Stimulated activated naive CD4-positive, alpha-beta T cell treated with Interleukin-2 at 50 U/mL for 16 hours (primary cell): ENCODE results near the gene KDM8.
"Not testable (repeated sequence)": the region's sequence is repeated elsewhere in the genome, so short reads cannot be mapped to it uniquely, and the experiment has no call there.

Experiments used
- DNase-seq: peaks from one replicate; lab custom pipeline; 2025; lab: John Stamatoyannopoulos, UW

KDM8 gene

DNA sequence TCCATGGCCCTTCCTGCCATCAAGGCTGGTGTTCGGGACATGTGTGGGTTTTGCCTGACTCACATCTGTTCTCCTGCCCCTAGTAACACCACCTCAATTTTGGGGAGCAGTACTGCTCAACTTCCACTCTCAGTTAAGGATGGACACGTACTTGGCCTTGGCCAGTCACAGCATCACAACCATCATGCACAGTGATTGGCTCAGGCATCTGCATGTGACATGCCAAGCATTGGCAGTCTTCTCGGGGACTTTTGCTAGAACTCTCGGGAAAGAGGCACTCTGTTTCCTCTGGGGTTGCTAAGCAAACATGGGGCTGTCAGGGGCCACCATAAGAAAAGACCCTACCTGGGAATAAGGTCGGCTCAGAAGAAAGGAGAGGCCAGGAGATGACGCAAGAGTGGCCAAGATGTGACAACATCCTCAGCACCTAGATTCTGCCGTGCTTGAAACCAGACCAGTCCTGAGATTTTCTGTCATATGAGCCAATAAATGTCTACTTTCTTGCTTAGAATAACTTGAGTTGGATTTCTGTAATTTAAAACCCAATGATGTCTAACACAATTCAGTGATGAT lies 11.9 kb upstream of the KDM8 start:
- no peak for DNase-seq

DNA sequence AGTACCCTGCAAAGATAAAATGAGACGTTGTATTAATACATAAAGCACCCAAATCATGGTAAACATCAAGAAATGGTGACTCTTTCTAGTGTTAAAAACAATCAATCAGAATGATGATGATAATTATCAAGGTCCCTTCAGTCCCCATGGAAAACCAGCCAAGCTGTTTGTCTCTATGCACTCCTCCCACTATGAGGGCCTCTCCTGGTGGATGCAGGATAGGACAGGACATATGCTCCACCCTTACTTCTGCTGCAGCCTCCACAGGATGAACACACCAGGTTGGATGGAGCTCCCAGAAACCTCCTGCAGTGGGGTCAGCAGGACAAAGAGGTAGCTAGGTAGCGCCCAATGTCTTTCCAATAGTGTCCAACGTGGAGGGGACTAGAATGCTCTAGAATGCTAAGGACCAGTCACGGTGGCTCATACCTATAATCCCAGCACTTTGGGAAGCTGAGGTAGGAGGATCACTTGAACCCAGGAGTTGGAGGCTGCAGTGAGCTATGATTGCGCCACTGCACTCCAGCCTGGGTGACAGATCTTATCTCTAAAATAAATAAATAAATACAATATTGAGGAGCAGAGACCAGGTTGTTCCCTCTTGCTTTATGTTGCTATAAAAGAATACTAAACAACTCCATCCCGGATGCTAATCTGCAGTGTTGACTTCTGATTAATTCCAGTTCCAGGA lies 9.9 kb upstream of the KDM8 start:
- no peak for DNase-seq

DNA sequence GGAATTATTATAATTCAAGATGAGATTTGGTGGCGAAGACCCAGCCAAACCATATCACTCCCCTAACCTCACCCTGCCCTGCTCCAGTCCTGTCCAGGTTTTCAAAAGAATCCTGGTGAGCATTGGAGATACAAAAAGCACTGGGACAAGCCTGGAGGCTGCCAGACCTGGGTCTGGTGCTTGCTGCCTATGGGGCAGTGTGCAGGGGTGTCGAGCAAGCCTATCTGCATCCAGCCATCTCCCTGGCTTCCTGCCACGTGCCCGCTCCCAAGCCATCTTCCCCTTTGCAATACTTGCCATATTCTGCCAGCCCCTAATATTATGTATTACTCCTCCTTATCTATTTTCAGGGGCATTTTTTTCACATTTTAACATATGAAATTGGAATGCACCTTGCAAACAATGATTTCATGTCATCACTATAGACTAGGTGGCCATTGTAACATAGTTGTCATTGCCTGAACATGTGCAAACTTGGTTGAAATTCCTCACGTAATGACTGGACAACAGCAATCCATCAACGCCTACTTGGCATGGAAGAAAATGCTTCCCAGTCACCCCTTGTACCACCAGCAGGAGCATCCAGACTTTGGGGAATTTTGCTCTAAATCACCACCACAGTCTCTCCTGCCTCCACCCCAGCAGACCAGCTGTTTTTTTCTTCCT lies 8.1 kb upstream of the KDM8 start:
- DNase-seq: no peak

DNA sequence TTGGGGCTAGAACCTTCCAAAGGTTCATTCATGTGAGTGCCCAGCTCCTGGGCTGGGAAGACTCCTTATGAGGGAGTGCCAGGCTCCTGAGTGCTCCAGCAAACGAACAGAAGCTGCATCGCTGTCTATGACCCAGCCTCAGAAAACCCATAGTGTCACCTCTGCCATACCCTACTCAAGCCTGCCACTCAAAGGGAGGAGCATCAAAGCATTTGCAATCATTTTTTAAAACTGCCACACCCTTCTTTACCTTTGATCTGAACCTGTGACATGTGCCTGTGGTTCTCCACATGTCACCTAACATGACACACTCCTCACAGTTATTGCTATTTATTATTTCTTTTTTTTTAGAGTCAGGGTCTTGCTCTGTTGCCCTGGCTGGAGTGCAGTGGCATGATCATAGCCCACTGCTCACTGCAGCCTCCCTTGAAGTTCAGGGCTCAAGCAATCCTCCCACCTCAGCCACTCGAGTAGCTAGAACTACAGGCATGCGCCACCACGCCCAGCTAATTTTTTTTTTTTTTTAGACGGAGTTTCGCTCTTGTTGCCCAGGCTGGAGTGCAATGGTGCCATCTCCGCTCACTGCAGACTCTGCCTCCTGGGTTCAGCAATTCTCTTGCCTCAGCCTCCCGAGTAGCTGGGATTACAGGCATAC lies 7.3 kb upstream of the KDM8 start:
- DNase-seq: peak; percentile 3

DNA sequence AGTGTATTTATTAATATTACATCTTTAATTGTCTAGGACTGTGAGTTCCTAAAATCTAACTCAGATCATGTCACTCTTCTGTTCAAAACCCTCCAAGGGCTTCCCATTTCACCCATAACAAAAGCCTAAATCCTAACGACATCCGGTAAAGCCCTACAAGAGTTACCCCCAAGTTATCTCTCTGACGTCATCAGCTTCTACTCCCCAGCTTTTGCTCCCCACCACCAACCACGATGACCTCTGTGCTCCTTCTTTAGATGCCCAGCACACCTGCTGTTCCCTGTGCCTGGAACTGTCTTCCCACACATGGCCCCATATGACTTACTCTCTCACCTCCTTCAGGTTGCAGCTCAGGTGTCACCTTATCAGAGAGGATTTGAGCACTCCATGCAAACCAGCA lies 6.3 kb upstream of the KDM8 start:
- no peak for DNase-seq

DNA sequence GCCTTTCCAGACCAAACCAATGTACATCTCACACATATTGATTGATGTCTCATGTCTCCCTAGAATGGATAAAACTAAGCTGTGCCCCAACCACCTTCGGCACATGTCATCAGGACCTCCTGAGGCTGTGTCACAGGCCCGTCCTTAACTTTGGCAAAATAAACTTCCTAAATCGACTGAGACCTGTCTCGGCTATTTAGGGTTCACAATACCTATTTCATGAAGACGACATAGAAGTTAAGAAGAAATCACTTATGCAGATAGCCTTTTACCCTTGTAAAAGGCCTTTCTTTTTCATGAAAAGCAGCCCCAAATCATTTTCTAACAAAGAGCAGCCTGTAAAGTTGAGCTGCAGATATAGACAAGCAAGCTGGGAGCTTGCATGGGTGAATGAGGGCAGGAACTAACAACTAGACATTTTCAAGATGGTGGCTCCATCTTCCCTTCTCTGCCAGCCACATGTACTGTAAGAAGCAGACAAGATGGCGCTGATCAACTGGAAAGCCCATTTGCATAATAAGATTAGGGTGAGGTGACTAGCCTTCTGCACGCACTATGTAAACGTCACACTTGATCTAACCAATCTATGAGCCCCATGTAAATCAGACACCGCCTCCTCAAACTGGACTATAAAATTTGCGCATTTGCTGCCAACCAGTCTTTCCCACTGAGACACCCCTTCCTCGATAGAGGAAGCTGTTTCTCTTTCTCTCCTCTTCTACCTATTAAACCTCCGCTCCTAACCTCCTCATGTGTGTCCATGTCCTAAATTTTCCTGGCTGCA lies 4.7 kb upstream of the KDM8 start:
- no peak for DNase-seq

DNA sequence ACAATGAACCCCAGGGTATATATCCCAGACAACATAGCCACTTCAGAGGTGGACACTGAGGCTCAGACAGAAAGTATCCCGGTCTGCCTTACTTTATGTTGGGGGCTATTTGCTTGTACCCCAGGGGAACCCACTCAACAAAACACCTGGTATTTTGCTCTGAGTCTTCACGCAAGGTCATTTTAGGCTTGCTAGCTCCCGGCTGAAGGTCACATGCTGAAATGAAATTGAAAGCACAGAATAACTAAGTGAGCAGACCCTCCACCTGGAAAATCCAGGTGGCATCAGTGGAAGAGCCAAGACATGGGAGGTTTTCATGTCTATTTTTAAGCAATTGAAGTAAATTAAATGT lies 4.1 kb upstream of the KDM8 start:
- no peak for DNase-seq

DNA sequence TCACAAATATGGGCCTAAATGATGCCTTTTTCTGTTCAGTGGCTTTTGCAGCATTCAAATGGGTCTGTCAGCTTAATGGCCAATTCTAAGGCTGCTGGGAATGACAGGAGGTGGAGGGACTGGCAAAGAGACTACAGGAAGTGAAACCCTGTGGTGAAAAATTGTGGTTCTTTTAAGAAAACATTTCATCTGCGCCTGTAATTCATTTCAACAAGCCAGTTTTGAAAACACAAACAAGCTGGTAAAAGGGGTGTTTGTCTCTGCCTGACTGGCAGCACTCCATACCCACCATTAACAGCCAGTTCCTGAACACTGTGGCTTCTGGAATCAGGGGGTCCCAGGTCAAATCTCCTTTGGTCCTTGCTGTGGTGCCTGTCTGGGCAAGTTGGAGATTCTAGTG lies 3.6 kb upstream of the KDM8 start:
- no peak for DNase-seq

DNA sequence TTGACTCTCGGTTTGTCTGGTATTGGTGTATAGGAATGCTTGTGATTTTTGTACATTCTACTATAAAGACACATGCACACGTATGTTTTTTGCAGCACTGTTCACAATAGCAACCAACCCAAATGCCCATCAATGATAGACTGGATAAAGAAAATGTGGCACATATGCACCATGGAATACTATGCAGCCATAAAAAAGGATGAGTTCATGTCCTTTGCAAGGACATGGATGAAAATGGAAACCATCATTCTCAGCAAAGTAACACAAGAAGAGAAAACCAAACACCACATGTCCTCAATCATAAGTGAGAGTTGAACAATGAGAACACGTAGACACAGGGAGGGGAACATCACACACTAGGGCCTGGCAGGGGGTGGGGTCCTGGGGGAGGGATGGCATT lies 2.4 kb upstream of the KDM8 start:
- DNase-seq: not testable (repeated sequence)

DNA sequence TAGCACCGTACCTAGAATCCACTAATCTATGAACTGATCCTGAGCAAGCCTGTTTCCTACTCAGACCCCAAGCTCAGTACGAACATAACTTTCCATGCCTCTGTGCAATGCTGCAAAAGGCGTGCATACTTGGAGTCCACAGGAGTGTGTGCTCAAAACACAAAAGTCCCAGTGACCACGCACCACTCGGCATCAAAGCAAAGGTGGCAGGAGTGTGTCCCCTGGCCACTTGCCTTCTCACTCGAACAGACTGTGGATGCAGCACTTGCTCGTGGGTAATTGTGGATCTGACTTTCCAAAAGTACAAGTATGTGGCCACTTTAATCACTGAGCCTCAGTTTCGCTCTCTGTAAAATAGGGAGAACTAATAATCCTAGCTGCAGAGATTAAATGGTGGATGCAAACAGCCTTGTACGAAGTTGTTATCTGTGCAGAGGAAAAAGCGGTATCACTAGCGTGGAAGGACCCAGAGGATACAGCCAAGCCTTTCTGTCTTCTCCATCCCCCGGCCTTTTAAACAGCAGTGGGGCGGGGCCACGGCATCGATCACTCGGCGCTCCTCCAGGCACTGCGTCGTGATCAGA lies 311 bp upstream of the KDM8 start:
- DNase-seq: peak; percentile 93

DNA sequence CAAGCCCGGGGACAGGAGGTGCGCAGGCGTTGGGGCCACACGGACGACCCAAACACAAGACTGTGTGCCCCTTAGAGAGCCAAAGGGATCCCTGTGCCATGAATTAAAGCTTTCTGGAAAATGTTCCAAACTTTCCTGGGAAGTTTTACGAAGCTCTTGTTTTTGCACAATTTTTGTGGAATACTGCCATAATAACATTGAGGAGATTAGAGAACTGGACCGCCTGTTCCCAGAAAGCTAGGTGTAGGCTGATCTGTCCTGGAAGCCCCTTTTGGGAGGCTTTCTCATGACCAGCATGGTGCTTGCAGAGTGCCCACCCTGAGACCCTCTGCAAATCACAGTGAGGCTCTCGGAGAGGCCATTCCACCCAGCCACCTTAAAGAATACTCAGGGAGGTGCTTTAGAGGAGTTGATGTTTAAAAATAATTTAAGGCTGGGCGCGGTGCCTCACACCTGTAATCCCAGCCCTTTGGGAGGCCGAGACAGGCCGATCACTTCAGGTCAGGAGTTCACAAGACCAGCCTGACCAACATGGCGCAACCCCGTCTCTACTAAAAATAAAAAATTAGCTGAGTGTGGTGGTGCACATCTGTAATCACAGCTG lies 1.1 kb downstream of the KDM8 start:
- no peak for DNase-seq

DNA sequence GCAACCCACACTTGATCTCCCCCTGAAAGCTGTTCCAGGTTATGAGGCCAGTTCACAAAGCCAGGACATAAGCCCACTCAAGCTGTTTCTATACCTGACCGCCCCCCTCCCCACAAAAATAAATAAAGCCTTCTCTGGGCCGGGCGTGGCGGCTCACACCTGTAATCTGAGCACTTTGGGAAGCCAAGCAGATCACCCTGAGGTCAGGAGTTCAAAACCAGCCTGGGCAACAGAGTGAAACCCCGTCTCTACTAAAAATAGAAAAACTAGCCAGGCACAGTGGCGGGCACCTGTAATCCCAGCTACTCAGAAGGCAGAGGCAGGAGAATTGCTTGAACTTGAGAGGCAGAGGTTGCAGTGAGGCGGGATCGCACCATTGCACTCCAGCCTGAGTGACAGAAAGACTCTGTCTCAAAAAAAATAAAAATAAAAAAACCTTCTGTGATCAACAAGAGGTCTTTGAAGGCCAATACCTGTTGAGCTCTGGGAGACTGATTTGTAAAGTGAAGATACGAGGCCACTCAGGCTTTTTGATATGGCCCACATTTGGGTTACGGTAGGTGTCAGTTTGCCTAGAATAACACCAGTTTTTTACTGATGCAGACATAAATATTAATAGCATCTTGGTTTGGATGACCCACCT lies 2.2 kb downstream of the KDM8 start:
- DNase-seq: no peak

DNA sequence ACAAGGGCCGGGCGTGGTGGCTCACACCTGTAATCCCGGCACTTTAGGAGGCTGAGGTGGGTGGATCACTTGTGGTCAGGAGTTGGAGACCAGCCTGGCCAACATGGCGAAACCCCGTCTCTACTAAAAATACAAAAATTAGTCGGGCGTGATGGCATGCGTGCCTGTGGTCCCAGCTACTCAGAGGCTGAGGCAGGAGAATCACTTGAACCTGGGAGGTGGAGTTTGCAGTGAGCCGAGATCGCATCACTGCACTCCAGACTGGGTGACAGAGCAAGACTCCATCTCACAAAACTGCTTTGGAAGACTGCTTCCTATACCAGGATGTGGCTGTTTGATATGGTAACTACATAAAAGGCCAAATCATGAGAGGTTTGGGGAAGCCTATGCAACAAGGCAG lies 3.8 kb downstream of the KDM8 start:
- DNase-seq: not testable (repeated sequence)

DNA sequence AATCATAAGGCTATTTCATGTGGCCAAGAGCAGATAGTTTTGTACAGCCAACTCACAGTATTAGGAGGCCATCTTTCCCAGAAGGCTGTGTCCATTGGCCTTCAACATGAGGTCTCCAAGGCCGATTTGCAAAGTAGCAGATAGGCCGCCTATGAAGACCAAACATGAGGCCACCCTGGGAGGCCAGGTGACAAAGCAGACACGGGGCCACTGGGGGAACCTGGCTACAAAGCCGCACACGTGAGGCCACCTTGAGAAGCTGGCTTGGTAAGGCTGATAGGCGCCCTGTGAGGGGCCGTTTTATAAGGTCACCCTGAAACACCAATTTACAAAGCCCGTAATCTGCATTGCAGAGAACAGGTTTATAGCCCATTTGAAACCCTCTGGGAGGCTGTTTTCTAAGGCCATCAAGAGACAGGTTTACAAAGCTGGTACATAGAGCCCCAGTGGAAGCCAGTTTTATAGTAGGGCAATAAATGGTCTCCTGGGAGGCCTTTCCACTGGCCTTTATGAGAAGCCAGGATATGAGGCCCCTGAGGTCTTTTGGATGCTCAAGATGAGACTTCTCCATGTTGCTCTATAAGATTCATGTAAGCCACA lies 4.9 kb downstream of the KDM8 start:
- no peak for DNase-seq

DNA sequence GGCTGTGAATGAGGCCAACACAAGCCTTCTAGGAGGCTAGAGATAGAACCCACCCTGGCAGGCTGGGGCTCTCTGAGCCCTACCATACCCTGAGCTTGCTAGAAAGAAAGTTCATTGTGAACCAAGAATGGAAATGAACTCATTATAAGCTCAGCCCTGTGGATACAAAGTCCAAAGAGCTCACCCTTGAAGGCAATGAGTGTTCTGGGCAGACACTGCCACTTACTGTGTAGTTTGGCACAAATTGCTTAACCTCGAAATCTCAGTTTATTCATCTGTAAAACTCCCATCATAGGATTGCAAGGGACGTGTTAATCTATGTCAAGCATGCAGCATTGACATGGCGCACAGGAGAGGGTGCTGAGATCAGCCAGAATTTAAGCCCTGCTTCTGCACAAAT lies 5.5 kb downstream of the KDM8 start:
- no peak for DNase-seq

DNA sequence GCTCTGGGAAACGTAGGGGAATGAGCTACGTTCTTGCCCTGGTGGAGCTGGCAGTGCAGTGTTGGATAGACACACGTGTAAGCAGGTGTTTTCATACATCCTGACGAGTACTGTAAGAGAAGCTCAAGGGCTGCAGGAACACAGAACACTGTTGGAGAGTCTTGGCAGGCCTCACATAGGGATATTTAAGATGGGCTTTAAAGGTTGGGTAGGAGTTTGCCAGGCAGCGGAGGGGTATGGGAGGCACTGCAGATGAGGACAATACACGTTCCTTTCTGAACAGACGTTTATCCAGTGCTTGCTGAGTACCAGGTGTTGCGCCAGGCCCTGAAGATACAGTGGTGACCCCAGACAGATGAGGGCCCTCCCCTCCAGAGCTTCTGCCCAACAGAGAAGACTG lies 6.3 kb downstream of the KDM8 start:
- no peak for DNase-seq

DNA sequence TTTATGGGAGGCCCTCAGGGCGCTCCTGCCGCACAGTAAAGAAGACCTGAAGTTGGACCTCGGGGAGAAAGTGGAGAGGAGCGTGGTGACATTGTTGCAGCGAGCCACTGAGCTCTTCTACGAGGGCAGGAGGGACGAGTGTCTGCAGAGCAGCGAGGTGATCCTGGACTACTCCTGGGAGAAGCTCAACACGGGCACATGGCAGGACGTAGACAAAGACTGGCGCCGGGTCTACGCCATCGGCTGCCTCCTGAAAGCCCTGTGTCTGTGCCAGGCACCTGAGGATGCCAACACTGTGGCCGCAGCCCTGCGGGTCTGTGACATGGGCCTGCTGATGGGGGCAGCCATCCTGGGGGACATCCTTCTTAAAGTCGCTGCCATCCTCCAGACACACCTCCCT lies 6.8 kb downstream of the KDM8 start:
- no peak for DNase-seq

DNA sequence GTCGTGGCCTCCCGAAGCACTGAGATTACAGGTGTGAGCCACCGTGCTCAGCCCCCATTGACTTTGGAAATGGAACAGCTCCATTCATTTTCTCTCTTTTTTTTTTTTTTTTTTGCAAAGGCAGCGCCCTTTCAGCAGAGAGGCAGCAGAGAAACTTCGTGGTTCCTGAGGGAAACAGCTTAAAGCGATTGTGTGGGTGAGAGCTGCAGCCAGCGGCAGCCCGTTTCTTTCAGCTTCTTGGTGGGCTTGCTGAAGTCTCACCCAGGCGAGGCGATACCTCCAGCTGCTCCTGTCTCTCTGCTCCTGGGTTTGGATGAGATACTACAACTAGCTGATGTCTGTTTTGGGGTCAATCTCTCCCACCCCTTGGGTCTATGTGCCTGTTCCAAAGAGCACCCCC lies 7.7 kb downstream of the KDM8 start:
- DNase-seq: no peak

DNA sequence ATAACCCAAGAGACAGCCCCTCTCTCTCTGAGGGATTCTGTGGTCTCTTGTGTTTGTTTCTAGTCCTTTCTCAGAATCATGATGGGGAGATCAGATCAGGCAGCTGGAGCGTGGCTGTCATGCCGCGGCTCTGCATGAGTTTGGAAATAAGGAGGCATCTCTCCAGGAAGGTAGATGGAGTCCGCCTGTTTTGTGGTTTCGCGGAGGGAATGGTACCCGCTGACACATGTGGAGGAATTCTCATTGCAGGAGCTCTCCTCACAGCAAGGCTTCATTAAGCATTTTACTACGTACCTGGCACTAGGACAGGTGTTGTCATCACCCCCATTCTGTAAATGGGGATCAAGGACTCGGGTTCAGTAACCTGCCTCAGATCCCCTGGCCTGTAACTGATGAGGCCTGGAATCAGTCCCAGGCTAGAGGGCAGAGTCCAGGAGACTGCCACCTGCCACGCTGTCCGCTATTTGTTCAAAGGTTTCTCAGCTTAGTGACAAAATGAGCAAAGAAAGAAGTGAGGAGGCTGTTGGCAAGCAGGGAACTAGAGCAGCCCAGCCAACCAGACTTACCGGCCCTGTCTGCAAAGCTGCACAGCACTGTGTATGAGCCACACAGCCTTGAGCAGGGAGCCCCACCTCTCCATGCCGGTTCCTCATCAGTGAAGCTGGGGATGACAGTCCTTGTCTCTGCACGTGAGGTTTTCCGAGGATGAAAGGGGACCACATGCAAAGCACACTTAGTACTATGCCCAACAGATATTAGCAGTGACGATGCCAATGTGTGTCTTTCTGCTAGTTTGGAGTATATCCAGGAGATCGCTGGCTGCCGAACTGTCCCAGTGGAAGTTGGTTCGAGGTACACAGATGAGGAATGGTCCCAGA lies 11.0 kb downstream of the KDM8 start:
- DNase-seq: no peak

DNA sequence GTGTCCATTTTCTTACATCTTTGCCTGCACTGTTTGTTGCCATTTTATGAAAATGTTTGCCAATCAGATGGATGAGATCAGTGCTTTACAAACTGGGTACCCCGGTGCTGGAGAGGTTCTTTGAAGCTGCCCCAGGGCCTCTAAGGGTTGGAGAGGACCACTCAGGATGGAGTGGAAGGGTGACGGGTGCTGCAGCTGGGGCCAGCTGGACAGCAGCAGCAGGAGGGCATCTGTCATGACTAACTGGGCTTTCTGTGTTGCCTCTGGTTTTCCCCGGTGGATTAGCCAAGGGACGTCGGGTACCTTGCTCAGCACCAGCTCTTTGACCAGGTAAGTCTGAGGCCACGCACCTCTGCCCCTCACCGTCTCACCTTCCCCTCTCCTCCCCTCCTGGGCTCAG lies 12.3 kb downstream of the KDM8 start:
- DNase-seq: no peak
